TTC549 (cell line): Measurements from ENCODE around the gene AFF2.
"Not testable (repeated sequence)": the region's sequence is repeated elsewhere in the genome, so short reads cannot be mapped to it uniquely, and the experiment has no call there.

Experiments
- FAIRE-seq: peaks from 2 replicates; lab custom pipeline; 2012; peaks lifted over from hg19 to GRCh38; lab: Jason Lieb, UNC

The AFF2 gene

GRCh38 chrX:148865277-148866210, 365.1 kb downstream of the AFF2 start:
- no peak for FAIRE-seq

DNA sequence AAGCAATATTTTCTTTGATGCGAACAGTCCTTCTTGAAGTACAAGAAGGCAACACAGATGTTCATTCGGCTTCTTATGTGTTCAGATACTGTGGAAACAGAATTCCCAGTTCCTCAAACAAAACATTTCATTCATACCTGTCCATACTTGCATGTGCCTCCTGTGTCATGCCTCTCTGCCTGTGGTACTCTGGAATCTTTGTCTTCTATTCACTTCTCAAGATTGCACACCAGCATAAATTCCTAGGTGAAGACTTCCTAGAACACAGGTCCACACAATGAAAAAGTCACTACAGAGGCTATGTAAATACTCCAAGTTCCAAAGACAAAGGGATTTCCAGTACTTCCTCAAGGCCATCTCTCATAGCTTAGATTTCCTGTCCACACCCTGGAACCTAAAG, 367.2 kb downstream of the AFF2 start:
- no peak for FAIRE-seq

- FAIRE-seq: no peak
Measured at GRCh38 chrX:148871422-148872160, 371.2 kb downstream of the AFF2 start.

DNA sequence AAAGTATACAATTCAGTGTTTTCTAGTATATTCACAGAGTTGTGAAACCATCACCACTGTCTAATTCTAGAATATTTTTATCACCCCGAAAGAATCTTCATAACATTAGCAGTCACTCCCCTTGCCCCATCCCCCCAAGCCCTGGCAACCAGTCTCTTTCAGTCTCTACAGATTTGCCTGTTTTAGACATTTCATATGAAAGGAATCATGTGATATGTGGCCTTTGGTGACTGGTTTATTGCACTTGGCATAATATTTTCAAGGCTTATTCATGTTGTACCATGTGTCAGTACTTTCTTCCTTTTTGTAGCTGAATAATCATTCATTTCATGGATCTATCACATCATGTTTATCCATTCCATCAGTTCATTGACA, 371.7 kb downstream of the AFF2 start:
- no peak for FAIRE-seq

- no peak for FAIRE-seq
Measured at GRCh38 chrX:148872881-148873280, 372.5 kb downstream of the AFF2 start.

DNA sequence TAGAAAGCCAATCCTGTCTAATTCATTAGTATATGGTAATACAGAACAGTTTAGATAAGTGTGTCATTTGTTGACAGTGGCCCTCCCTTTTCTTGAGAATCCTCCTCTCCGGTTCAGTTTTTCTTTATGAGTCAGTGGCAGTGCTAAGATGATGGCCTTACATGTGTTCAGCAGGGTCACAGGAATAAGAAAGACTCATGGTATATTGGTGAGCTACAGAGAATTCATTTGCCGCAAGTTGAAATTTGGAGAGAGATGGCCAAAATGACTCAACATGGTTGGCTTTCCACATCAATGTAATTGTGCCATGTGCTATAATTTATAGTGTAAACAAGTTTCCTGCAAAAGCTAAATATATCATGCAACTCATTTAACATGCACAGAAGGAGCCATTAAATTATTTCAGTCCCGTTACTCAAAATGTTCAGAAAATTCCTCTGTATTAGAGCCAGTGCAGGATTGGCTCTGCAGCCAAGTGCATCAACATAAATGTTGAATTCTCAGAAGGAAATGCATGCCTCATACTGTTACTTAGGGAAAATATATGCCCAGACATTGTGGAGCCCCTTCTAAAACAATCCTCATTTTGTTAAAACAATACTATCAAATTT, 374.3 kb downstream of the AFF2 start:
- no peak for FAIRE-seq

GRCh38 chrX:148878371-148878770, 378.0 kb downstream of the AFF2 start:
- no peak for FAIRE-seq

GRCh38 chrX:148885203-148885602, 384.8 kb downstream of the AFF2 start:
- no peak for FAIRE-seq

DNA sequence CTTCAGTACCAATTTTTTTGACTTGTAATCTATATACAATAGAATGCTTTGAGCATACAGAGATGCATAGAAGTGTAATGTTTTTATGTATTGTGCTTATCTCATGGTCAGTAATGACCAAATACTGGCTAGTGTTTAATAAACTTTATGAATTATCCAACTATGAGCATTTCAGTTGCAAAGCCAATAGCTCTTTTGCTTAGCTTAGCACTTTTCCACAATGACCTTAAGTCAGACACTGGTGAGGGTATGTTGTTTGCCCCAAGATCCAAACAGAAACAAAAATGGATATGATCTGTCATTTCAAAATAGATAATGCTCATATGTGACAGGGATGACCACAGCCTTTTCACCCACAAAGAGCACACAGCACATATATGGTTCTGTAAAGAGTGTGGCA, 393.0 kb downstream of the AFF2 start:
- FAIRE-seq: no peak

- no peak for FAIRE-seq
Measured at GRCh38 chrX:148902581-148902980, 402.2 kb downstream of the AFF2 start.

GRCh38 chrX:148903176-148903575, 402.8 kb downstream of the AFF2 start:
- no peak for FAIRE-seq

- FAIRE-seq: no peak
Measured at GRCh38 chrX:148904421-148905111, 404.1 kb downstream of the AFF2 start.

GRCh38 chrX:148905400-148905799, 405.0 kb downstream of the AFF2 start:
- no peak for FAIRE-seq

GRCh38 chrX:148906628-148907027, 406.2 kb downstream of the AFF2 start:
- not testable (repeated sequence) for FAIRE-seq

DNA sequence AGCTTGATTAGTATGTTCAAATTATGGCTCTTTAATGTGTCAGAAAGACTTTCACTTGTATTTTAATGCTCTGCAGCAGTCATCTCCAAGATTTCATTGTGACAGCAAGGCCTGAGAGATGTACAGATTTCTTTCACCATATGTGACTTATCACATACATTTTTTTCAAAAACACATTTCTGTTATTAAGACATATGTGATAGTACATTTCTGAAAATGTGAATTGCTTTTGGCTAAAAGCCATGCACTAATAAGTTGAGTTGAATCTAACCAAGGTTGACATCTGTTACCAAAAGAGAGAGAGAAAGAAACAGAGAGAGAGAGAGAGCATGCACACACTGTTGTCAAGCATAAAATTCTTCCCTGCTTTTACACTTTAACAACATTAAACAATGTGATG, 409.3 kb downstream of the AFF2 start:
- FAIRE-seq: no peak

DNA sequence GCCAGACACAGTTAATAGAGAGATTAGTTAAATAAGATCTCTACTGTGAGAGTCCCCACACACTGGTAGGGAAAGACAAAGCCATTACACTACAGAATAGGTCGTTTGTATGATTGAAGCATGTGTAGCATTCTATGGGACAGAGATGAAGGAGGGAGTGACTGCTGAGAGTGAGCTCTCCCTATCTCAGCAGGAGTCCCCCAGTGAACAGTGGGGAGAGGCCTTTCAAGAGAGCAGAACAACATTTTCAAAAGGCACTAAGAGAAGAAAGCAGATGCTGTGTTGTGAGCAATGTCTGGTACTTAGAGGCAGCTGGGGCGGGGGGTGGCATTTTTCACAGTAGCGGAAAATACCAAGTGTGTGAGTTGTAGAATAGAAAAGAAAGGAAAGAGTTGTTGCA, 413.6 kb downstream of the AFF2 start:
- FAIRE-seq: no peak

DNA sequence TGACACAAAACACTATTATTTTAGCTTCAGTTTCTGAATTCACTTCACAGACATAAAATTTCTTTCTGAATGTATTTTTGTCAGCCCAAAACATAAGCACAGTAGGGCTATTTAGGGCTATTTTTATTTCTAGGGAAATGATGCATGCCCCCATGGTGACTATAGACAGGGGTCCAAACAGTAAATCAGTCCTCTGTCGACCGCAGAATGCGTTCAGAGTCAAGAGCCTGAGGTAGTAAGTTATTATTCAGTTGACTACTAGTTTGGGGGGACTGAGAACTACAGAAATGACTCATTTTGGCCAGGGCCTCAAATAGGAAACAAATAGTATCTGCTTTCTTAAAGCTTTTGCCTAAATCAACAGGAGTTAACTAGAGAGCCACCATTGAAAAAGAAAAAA, 414.4 kb downstream of the AFF2 start:
- no peak for FAIRE-seq

GRCh38 chrX:148915474-148915873, 415.1 kb downstream of the AFF2 start:
- FAIRE-seq: no peak

DNA sequence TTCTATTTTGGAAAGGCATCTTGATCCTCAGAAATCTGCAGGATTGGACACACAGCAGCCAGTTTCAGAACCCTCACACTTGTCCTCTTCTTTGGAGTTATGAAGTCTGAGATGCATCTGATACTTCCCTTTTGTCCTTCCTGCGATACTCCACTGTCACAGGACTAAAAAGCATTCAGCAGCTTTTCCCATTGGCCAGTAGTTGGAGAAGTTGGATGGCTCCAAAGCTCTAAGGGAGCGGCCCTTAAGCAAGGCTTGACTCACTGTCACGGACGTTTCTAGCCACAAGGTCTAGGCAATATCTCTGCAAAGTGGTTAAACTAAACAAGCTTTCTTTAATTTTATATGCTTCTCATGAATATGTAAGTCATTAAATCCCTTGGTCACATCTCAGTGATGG, 417.0 kb downstream of the AFF2 start:
- no peak for FAIRE-seq

GRCh38 chrX:148923631-148924030, 423.2 kb downstream of the AFF2 start:
- no peak for FAIRE-seq

DNA sequence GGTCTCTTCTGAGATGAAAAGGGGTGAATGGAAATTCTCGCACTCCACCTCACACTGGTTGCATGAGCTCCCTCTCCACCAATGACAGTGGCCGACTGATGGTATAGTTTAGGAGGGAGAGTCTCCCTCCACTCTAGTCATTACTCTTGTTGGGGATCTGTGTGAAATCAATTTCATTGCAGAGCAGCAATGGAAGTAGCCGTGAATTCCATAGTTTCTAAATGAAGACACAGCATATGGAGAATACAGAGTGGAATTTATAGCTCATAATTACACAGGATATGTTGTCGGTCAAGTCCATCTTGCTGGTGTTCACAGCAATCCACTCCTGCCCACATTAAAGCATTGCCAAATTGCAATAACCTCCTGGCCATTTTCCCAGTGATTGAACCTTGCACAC, 426.0 kb downstream of the AFF2 start:
- no peak for FAIRE-seq

- no peak for FAIRE-seq
Measured at GRCh38 chrX:148928811-148929210, 428.4 kb downstream of the AFF2 start.

- no peak for FAIRE-seq
Measured at GRCh38 chrX:148929686-148930085, 429.3 kb downstream of the AFF2 start.
